K562 (cell line): ENCODE results near the gene SLC25A34. TPM values are rescaled to one million over a fixed set of nuclear protein-coding genes. Genes with fewer than 3 reads are reported as not detected.

Source experiments
- ATAC-seq: fragments of 200-7000 bp; cut with Tn5 transposase; 3 replicates; pipeline ENCODE4 v1.9.1; 2020; ENCODE audit warnings: moderate library complexity
- BruUV-seq: library from RNA; stranded (reverse); fragments of 400-500 nt; replicated peaks from 2 replicates; lab custom pipeline; 2021; lab: Mats Ljungman, UMichigan
- CTCF ChIA-PET: fragments of 300-600 bp; formaldehyde crosslinking; extraction: SDS; loops from one replicate; lab custom pipeline; 2021; ENCODE audit warnings: low intra/inter-chr PET ratio; lab: Yijun Ruan, JAX
- POLR2A ChIA-PET: fragments of 300-600, 350-650 bp; sonication (Branson Sonifier 250); formaldehyde crosslinking; extraction: SDS; loops from one replicate; lab custom pipeline; 2021; ENCODE audit warnings: antibody characterized with exemption, inconsistent platforms; lab: Yijun Ruan, JAX
- DNase-seq, 4 experiments: peaks; one replicate each; pipeline versions ENCODE4 v3.0.0 to v3.0.0-alpha.2; 2011 to 2018; ENCODE audit warnings: low spot score in 3 of 4, mixed read lengths in 3 of 4; ENCODE audit errors: extremely low read depth in 1 of 4
- FAIRE-seq: peaks from 2 replicates; lab custom pipeline; 2011; peaks lifted over from hg19 to GRCh38; lab: Jason Lieb, UNC
- H2AFZ ChIP-seq: 2 replicates; pipeline ENCODE4 v1.6.0; 2011; ENCODE audit warnings: low read depth, low read length, control low read depth, inconsistent platforms
- H3K27ac ChIP-seq: fragments of 200-600 bp; 3 replicates; pipeline ENCODE4 v1.8.0; 2011; ENCODE audit warnings: low read depth, mild to moderate bottlenecking, control low read depth, inconsistent platforms, low read length, moderate library complexity, mixed read lengths; ENCODE audit errors: extremely low read depth
- H3K27me3 ChIP-seq, 2 experiments: fragments of 300-600 bp in 1 of 2; 2 replicates in 1 of 2; 3 replicates in 1 of 2; pipeline versions ENCODE4 v1.6.0 to v1.8.0; 2011; ENCODE audit warnings: inconsistent platforms in 2 of 2, low read length in 2 of 2, mild to moderate bottlenecking in 1 of 2, mixed read lengths in 1 of 2, moderate library complexity in 1 of 2; ENCODE audit not compliant: control insufficient read depth in 2 of 2, insufficient read depth in 2 of 2
- H3K36me3 ChIP-seq: fragments of 300-600 bp; 3 replicates; pipeline ENCODE4 v1.8.0; 2011; ENCODE audit warnings: mild to moderate bottlenecking, low read length, inconsistent platforms; ENCODE audit not compliant: control insufficient read depth, insufficient read depth
- H3K4me1 ChIP-seq, 2 experiments: fragments of 200-600 bp in 1 of 2; replicated peaks in 1 of 2; 2 replicates in 1 of 2; 3 replicates in 1 of 2; pipeline versions ENCODE4 v1.5.1 to v1.8.0; 2011; ENCODE audit warnings: inconsistent platforms in 2 of 2, low read length in 2 of 2, mild to moderate bottlenecking in 1 of 2, mixed read lengths in 1 of 2, moderate library complexity in 1 of 2; ENCODE audit not compliant: control insufficient read depth in 2 of 2, insufficient read depth in 2 of 2
- H3K4me2 ChIP-seq: 2 replicates; pipeline ENCODE4 v1.6.1; 2011; ENCODE audit warnings: low read length, control low read depth, inconsistent platforms, mixed read lengths; ENCODE audit not compliant: insufficient read depth
- H3K4me3 ChIP-seq: fragments of 200-600 bp; sonication (generic), shearing (Covaris generic); 2 replicates; pipeline ENCODE4 v1.5.1; 2016; ENCODE audit warnings: control low read depth, inconsistent platforms
- H3K79me2 ChIP-seq: fragments of 200-600 bp; 3 replicates; pipeline ENCODE4 v1.8.0; 2011; ENCODE audit warnings: low read length, inconsistent platforms; ENCODE audit not compliant: control insufficient read depth, insufficient read depth
- H3K9ac ChIP-seq, 2 experiments: 2 replicates each; pipeline versions ENCODE4 v1.6.0 to v1.6.1; 2011; ENCODE audit warnings: low read depth in 2 of 2, low read length in 2 of 2, control low read depth in 1 of 2, inconsistent platforms in 1 of 2, mild to moderate bottlenecking in 1 of 2, mixed read lengths in 1 of 2; ENCODE audit not compliant: insufficient read depth in 1 of 2
- H3K9me1 ChIP-seq: one replicate; pipeline ENCODE4 v1.6.0; 2011; ENCODE audit warnings: inconsistent platforms, mild to moderate bottlenecking, low read length, moderate library complexity; ENCODE audit not compliant: control insufficient read depth, insufficient read depth
- H3K9me3 ChIP-seq: replicated peaks from 2 replicates; pipeline ENCODE4 v1.5.1; 2011; ENCODE audit warnings: low read depth, low read length, inconsistent platforms; ENCODE audit not compliant: control insufficient read depth, insufficient read depth
- H4K20me1 ChIP-seq: replicated peaks from 2 replicates; pipeline ENCODE4 v1.6.1; 2011; ENCODE audit warnings: low read length, inconsistent platforms, mixed read lengths; ENCODE audit not compliant: control insufficient read depth, insufficient read depth
- ASH1L ChIP-seq: fragments of 450-650 bp; IDR thresholded peaks from 2 replicates; pipeline ENCODE4 v1.6.1; 2018; ENCODE audit warnings: borderline replicate concordance, mild to moderate bottlenecking, low read depth; ENCODE audit not compliant: partially characterized antibody
- CREM ChIP-seq: IDR thresholded peaks from 2 replicates; pipeline ENCODE4 v1.6.1; 2014; ENCODE audit warnings: antibody characterized with exemption, low read depth
- ZNF41 ChIP-seq: fragments of 250-450 bp; sonication (Bioruptor Pico); conservative IDR thresholded peaks from 2 replicates; pipeline ENCODE4 v1.4.0; 2020; ENCODE audit warnings: mild to moderate bottlenecking
- WGBS: fragments of 100-300 bp; shearing (Covaris generic); methylation state at CpG from one replicate; pipeline ENCODE4 v1.1.6; 2016; ENCODE audit warnings: low coverage, mixed read lengths; ENCODE audit not compliant: insufficient coverage; ENCODE audit errors: missing lambda C conversion rate; 5-methylcytosine and 5-hydroxymethylcytosine counted together
- in situ Hi-C: fragments of 300-500 bp; cut with MboI; formaldehyde crosslinking; loops from 4 replicates; pipeline ENCODE4 v1.15.0; 2018; ENCODE audit warnings: inconsistent platforms, mixed read lengths
- intact Hi-C: fragments of 100-400 bp; cut with micrococcal nuclease; formaldehyde crosslinking; loops from 2 replicates; pipeline ENCODE4 v1.14.2; 2022
- polyA plus RNA-seq, 8 experiments: library from polyadenylated mRNA; depleted of rRNA in 4 of 8; stranded (reverse) in 5 of 8; unstranded in 3 of 8; fragments of >200 nt; fragmentation: Nextera tagmentation in 2 of 8; fragmentation: Illumina TruSeq in 1 of 8; extraction: Ambion mirVana in 2 of 8; extraction: Trizol in 1 of 8; gene quantifications; 2 replicates each; pipeline versions ENCODE4 v1.2.1 to v1.2.3, GENCODE V29; 2011 to 2014; ENCODE audit warnings: inconsistent platforms in 1 of 8, missing spikeins in 1 of 8
- total RNA-seq, 7 experiments: library from RNA; depleted of rRNA in 6 of 7; stranded (reverse); fragments of >200 nt in 6 of 7; fragmentation: Illumina TruSeq in 2 of 7; extraction: Trizol in 2 of 7; gene quantifications; 2 replicates each; pipeline versions ENCODE4 v1.2.1 to v1.2.3, GENCODE V29; 2011 to 2021; ENCODE audit warnings: low replicate concordance in 1 of 7
- TF ChIP-seq, protein P1 (sequence below): fragments of 250-450 bp; sonication (Bioruptor Pico); IDR thresholded peaks from 2 replicates; pipeline ENCODE4 v1.4.0; 2020

SLC25A34 gene
- total and polyA plus RNA-seq, 9 of the 15 experiments (the other 6 are each of a cell fraction or from before 2014, with no cell fraction given) = 0.01 to 0.57 (median 0.16) TPM

DNA sequence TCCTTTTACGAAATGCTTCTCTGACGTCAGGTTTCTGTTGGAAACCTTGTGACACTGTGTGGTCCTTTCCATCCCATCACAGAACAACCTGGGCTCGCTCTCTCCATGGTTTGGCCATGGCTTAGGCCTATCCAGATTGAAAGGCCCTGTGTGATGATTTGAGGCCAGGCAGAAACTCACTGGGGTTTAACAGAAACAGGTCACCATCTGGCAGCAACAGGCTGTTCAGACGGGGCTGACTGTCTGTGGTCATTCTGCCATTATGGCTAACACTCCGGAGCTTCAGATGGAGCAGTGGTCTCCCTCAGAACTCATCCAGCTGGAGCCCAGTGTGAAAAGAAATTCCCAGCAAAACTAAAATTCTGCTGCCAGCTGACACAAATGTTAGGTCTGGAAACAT, 42.7 kb upstream of the SLC25A34 start:
- H3K27ac ChIP-seq = no peak overlapping the region; the same call in 2 of the 3 replicates
- no peak overlapping the region for H3K4me2 ChIP-seq
- peak overlapping the region in 1 of 2 experiments; percentile 46; a peak in 1 of 4 replicates for H3K9ac ChIP-seq
- ChIA-PET POLR2A (interaction anchor here (0.6 to 1.5 kb wide), 3 partner anchors 9 to 84 kb away, joined by 3 read pairs; no protein-coding TSS in a partner anchor), CTCF (no interaction called here)
- no peak for DNase-seq
- H3K4me1 ChIP-seq = peaks cover 13 to 22% of the 10 kb centered on the region in 2 experiments; a peak in 4 of 5 replicates
- in situ Hi-C loops = no loop called here
- FAIRE-seq = no peak
- TF ChIP-seq CREM = no peak
- TF ChIP-seq, protein P1, sequence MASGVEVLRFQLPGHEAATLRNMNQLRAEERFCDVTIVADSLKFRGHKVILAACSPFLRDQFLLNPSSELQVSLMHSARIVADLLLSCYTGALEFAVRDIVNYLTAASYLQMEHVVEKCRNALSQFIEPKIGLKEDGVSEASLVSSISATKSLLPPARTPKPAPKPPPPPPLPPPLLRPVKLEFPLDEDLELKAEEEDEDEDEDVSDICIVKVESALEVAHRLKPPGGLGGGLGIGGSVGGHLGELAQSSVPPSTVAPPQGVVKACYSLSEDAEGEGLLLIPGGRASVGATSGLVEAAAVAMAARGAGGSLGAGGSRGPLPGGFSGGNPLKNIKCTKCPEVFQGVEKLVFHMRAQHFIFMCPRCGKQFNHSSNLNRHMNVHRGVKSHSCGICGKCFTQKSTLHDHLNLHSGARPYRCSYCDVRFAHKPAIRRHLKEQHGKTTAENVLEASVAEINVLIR (CRISPR knock-in tag) = no peak
- TF ChIP-seq ASH1L = no peak
- no peak for TF ChIP-seq ZNF41 (CRISPR knock-in tag)
- 88% methylated on average over 5 of the region's 5 CpGs for WGBS
- intact Hi-C loops = no loop called here
- no peaks in the 10 kb centered on the region; the same call in 1 of the 2 replicates for H4K20me1 ChIP-seq
- no TSS peak for BruUV-seq
- peaks cover 48% of the 10 kb centered on the region; the same call in 2 of the 3 replicates for H3K36me3 ChIP-seq
- H3K79me2 ChIP-seq = peaks cover 74% of the 10 kb centered on the region
- H3K27me3 ChIP-seq = no peaks in the 10 kb centered on the region
- H3K4me3 ChIP-seq = no peak overlapping the region
- H3K9me3 ChIP-seq = no peaks in the 10 kb centered on the region; the same call in 1 of the 2 replicates
- H3K9me1 ChIP-seq = no peaks in the 10 kb centered on the region
- H2AFZ ChIP-seq = no peak overlapping the region
- no peak for ATAC-seq
